Measurements from ENCODE around the gene FUZ.

Gene FUZ

GRCh38 chr19:49808711-49809159, 4.4 kb downstream of the FUZ start:
- FAIRE-seq = no peak

GRCh38 chr19:49807904-49808675, 5.0 kb downstream of the FUZ start:
- FAIRE-seq = no peak
- DNase-seq (ENCODE audit: insufficient read length, low spot score) = no peak

More at GRCh38 chr19:49808711-49809159, 4.4 kb downstream of the FUZ start:
- no peak for DNase-seq (ENCODE audit: insufficient read length, low spot score)

GRCh38 chr19:49807058-49807903, 5.8 kb downstream of the FUZ start:
- FAIRE-seq (no peak), DNase-seq (ENCODE audit: insufficient read length, low spot score) (no peak)

- FAIRE-seq = no peak
Measured at GRCh38 chr19:49806620-49806959, 6.5 kb downstream of the FUZ start.

GRCh38 chr19:49805822-49806619, 7.1 kb downstream of the FUZ start:
- no peak for FAIRE-seq
- no peak for DNase-seq (ENCODE audit: insufficient read length, low spot score)

More at GRCh38 chr19:49806620-49806959, 6.5 kb downstream of the FUZ start:
- no peak for DNase-seq (ENCODE audit: insufficient read length, low spot score)

GRCh38 chr19:49803529-49803856, 9.6 kb downstream of the FUZ start:
- DNase-seq (ENCODE audit: insufficient read length, low spot score) (no peak), FAIRE-seq (no peak)

- DNase-seq (ENCODE audit: insufficient read length, low spot score) (no peak), FAIRE-seq (no peak)
Measured at GRCh38 chr19:49802836-49803528, 10.1 kb downstream of the FUZ start.

- DNase-seq (ENCODE audit: insufficient read length, low spot score) = no peak
- no peak for FAIRE-seq
Measured at GRCh38 chr19:49801966-49802661, 11.0 kb downstream of the FUZ start.

- FAIRE-seq (no peak), DNase-seq (ENCODE audit: insufficient read length, low spot score) (no peak)
Measured at GRCh38 chr19:49801401-49801888, 11.6 kb downstream of the FUZ start.

- DNase-seq (ENCODE audit: insufficient read length, low spot score) = no peak
- FAIRE-seq = no peak
Measured at GRCh38 chr19:49800771-49801170, 12.3 kb downstream of the FUZ start.

- DNase-seq (ENCODE audit: insufficient read length, low spot score) (no peak), FAIRE-seq (no peak)
Measured at GRCh38 chr19:49799798-49800376, 13.2 kb downstream of the FUZ start.

- no peak for FAIRE-seq
Measured at GRCh38 chr19:49799271-49799797, 13.8 kb downstream of the FUZ start.

GRCh38 chr19:49798574-49798973, 14.5 kb downstream of the FUZ start:
- DNase-seq (ENCODE audit: insufficient read length, low spot score) = no peak
- FAIRE-seq = no peak

More at GRCh38 chr19:49799271-49799797, 13.8 kb downstream of the FUZ start:
- DNase-seq (ENCODE audit: insufficient read length, low spot score) = no peak

GRCh38 chr19:49795615-49796014, 17.5 kb downstream of the FUZ start:
- DNase-seq (ENCODE audit: insufficient read length, low spot score) (no peak), FAIRE-seq (no peak)

GRCh38 chr19:49793561-49793840, 19.6 kb downstream of the FUZ start:
- DNase-seq (ENCODE audit: insufficient read length, low spot score) = no peak
- FAIRE-seq = no peak

GRCh38 chr19:49792829-49793560, 20.1 kb downstream of the FUZ start:
- DNase-seq (ENCODE audit: insufficient read length, low spot score) (no peak), FAIRE-seq (no peak)

- FAIRE-seq = no peak
- no peak for DNase-seq (ENCODE audit: insufficient read length, low spot score)
Measured at GRCh38 chr19:49791776-49792445, 21.2 kb downstream of the FUZ start.

- FAIRE-seq (no peak), DNase-seq (ENCODE audit: insufficient read length, low spot score) (no peak)
Measured at GRCh38 chr19:49790866-49791265, 22.2 kb downstream of the FUZ start.

Data from HTR-8/SVneo (cell line).